NK-92 (cell line): Measurements from ENCODE around the gene NUDCD3.

Experiments used
- DNase-seq: peaks from one replicate; lab custom pipeline; 2025; ENCODE audit not compliant: unreplicated experiment; lab: John Stamatoyannopoulos, UW

Gene NUDCD3

GRCh38 chr7:44372560-44373417, 117.7 kb downstream of the NUDCD3 start:
- DNase-seq: no peak

GRCh38 chr7:44368885-44369284, 121.6 kb downstream of the NUDCD3 start:
- no peak for DNase-seq

GRCh38 chr7:44368455-44368854, 122.0 kb downstream of the NUDCD3 start:
- no peak for DNase-seq

- DNase-seq: no peak
Measured at GRCh38 chr7:44367475-44368043, 122.9 kb downstream of the NUDCD3 start.

GRCh38 chr7:44366986-44367385, 123.5 kb downstream of the NUDCD3 start:
- DNase-seq: no peak

GRCh38 chr7:44353668-44354067, 136.8 kb downstream of the NUDCD3 start:
- no peak for DNase-seq

GRCh38 chr7:44348851-44349781, 141.3 kb downstream of the NUDCD3 start:
- DNase-seq: no peak

- DNase-seq: no peak
Measured at GRCh38 chr7:44348300-44348699, 142.2 kb downstream of the NUDCD3 start.

GRCh38 chr7:44347546-44348114, 142.8 kb downstream of the NUDCD3 start:
- no peak for DNase-seq

- DNase-seq: no peak
Measured at GRCh38 chr7:44346063-44346462, 144.4 kb downstream of the NUDCD3 start.

- DNase-seq: no peak
Measured at GRCh38 chr7:44341401-44341800, 149.1 kb downstream of the NUDCD3 start.

GRCh38 chr7:44338600-44338999, 151.9 kb downstream of the NUDCD3 start:
- no peak for DNase-seq

GRCh38 chr7:44336491-44336890, 154.0 kb downstream of the NUDCD3 start:
- DNase-seq: no peak

GRCh38 chr7:44335184-44335583, 155.3 kb downstream of the NUDCD3 start:
- DNase-seq: no peak

GRCh38 chr7:44334734-44335097, 155.7 kb downstream of the NUDCD3 start:
- no peak for DNase-seq

GRCh38 chr7:44333911-44334733, 156.3 kb downstream of the NUDCD3 start:
- DNase-seq: no peak

- no peak for DNase-seq
Measured at GRCh38 chr7:44331682-44332081, 158.8 kb downstream of the NUDCD3 start.

GRCh38 chr7:44330331-44330730, 160.1 kb downstream of the NUDCD3 start:
- no peak for DNase-seq

GRCh38 chr7:44329888-44330287, 160.6 kb downstream of the NUDCD3 start:
- no peak for DNase-seq
